ENCODE data around the gene ATP5F1E. TPM values are rescaled to one million over a fixed set of nuclear protein-coding genes. Genes with fewer than 3 reads are reported as not detected.
"Not testable (repeated sequence)": the region's sequence is repeated elsewhere in the genome, so short reads cannot be mapped to it uniquely, and the experiment has no call there.

ATP5F1E gene
- total RNA-seq, 4 donors from 2014 or later, result 27.1 to 38.2 (median 33.7) TPM

DNA sequence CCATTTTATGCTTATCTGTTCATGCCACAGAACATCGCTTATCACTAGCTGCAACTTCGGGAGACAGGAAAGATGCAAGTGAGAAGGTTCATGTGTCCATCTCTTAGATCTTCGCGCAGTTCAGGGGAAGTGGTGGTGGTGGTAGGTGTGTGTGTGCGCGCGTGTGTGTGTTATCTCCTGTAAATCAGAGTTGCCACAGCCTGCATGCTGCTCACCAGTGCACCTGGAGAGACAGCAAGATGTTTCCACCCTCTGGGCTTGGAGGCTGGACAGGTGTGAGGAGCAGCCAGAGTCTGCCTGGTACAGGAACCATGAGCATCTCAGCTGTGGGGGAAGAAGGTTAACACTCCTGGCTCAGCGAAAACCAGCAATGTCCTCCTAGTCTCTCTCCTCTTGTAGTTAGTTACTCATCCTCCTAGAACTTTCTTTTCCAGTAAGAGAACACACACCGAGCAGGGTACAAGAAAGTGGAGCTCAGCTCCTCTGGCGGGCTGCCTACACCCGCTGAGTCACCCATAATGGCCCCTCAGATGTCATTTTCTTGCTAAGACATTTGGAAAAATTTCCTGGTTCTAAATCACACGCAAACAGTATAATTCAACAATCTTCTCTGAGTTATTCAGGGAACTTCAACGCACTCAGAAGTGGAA, 18.1 kb downstream of the ATP5F1E start:
- in situ Hi-C loops (cut with MboI; ENCODE audit: low sequenced_read_pairs in 4 of 4) (no loop called here), intact Hi-C loops (cut with DNase I; ENCODE audit: low total_unique reads) (no loop called here)
- TF ChIP-seq, protein P1, sequence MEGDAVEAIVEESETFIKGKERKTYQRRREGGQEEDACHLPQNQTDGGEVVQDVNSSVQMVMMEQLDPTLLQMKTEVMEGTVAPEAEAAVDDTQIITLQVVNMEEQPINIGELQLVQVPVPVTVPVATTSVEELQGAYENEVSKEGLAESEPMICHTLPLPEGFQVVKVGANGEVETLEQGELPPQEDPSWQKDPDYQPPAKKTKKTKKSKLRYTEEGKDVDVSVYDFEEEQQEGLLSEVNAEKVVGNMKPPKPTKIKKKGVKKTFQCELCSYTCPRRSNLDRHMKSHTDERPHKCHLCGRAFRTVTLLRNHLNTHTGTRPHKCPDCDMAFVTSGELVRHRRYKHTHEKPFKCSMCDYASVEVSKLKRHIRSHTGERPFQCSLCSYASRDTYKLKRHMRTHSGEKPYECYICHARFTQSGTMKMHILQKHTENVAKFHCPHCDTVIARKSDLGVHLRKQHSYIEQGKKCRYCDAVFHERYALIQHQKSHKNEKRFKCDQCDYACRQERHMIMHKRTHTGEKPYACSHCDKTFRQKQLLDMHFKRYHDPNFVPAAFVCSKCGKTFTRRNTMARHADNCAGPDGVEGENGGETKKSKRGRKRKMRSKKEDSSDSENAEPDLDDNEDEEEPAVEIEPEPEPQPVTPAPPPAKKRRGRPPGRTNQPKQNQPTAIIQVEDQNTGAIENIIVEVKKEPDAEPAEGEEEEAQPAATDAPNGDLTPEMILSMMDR (IDR thresholded peaks at IDR 0.05 in 4 of 5, conservative IDR thresholded peaks at IDR 0.05 in 1 of 5), result no peak
- no peak for TF ChIP-seq POLR2A (IDR thresholded peaks at IDR 0.05)
- no peak overlapping the region for H3K27ac ChIP-seq
- no peak for DNase-seq
- H3K9me3 ChIP-seq, result no peaks in the 10 kb centered on the region
- no peaks in the 10 kb centered on the region for H3K27me3 ChIP-seq
- H3K4me1 ChIP-seq, result no peaks in the 10 kb centered on the region
- H3K36me3 ChIP-seq, result no peaks in the 10 kb centered on the region
- ATAC-seq, result no peak
- no peak overlapping the region for H3K4me3 ChIP-seq

- no peak for TF ChIP-seq POLR2A (IDR thresholded peaks at IDR 0.05)
- TF ChIP-seq, protein P1 (IDR thresholded peaks at IDR 0.05 in 4 of 5, conservative IDR thresholded peaks at IDR 0.05 in 1 of 5), result no peak
- Histone ChIP-seq H3K4me3 (no peak overlapping the region), H3K27ac (no peak overlapping the region), H3K27me3 (no peaks in the 10 kb centered on the region), H3K9me3 (no peaks in the 10 kb centered on the region), H3K36me3 (no peaks in the 10 kb centered on the region), H3K4me1 (no peaks in the 10 kb centered on the region)
- ATAC-seq (no peak), DNase-seq (no peak)
- intact Hi-C loops (cut with DNase I; ENCODE audit: low total_unique reads) (no loop called here), in situ Hi-C loops (cut with MboI; ENCODE audit: low sequenced_read_pairs in 4 of 4) (no loop called here)
Observed at GRCh38 chr20:59013031-59013951, 18.8 kb downstream of the ATP5F1E start.

GRCh38 chr20:59011874-59012157, 20.3 kb downstream of the ATP5F1E start:
- H3K4me3 ChIP-seq; H3K36me3 ChIP-seq; in situ Hi-C loops (cut with MboI; ENCODE audit: low sequenced_read_pairs in 4 of 4); intact Hi-C loops (cut with DNase I; ENCODE audit: low total_unique reads); H3K27me3 ChIP-seq; DNase-seq; H3K4me1 ChIP-seq; H3K27ac ChIP-seq; H3K9me3 ChIP-seq; ATAC-seq: not testable (repeated sequence)

DNA sequence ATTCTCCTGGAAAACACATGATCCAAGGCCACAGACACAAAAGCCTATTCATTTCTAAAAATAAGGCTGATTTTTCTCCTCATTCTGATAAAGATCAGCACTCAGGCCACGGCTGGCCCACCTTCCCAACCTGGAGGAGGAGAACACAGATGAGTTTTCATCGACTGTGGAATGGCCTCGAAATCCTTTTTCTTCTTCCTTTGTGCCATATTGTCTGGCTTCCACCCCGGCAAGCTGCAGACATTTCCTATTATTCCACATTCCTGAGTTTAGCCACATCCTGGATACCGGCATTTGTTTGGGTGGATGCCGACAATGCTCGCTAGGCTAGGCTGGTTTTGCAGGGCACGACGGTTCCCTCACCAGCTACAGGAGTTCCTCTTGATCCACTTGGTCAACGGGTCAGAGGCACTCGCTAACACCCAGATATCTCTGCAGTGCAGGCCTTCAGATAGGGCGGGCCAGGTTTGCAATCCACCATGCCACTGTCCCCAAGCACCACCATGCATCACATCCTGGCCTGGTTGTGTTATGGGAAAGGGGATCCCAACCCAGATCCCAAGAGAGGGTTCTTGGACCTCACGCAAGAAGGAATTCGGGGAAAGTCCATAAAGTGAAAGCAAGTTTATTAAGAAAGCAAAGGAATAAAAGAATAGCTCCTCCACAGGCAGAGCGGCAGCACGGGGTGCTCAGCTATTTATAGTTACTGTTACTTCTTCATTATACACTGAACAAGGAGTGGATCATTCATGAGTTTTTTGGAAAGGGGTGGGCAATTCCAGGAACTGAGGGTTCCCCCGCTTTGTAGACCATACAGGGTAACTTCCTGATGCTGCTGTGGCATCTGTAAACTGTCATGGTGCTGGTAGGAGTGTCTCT, 20.9 kb downstream of the ATP5F1E start:
- in situ Hi-C loops (cut with MboI; ENCODE audit: low sequenced_read_pairs in 4 of 4), result no loop called here
- ATAC-seq, result no peak
- no peaks in the 10 kb centered on the region for H3K36me3 ChIP-seq
- no peaks in the 10 kb centered on the region for H3K9me3 ChIP-seq
- intact Hi-C loops (cut with DNase I; ENCODE audit: low total_unique reads), result no loop called here
- H3K27ac ChIP-seq, result peak overlapping the region in 2 of 4 donors; percentile 10 to 22
- TF ChIP-seq, protein P1 (IDR thresholded peaks at IDR 0.05 in 4 of 5, conservative IDR thresholded peaks at IDR 0.05 in 1 of 5), result no peak
- no peak for TF ChIP-seq POLR2A (IDR thresholded peaks at IDR 0.05)
- peaks cover 2 to 8% of the 10 kb centered on the region in 2 donors for H3K4me1 ChIP-seq
- H3K27me3 ChIP-seq, result no peaks in the 10 kb centered on the region
- H3K4me3 ChIP-seq, result no peak overlapping the region
- DNase-seq, result no peak

Measured in gastrocnemius medialis (tissue), 4 donors.